Measurements from ENCODE around the gene PDIA2. TPM values are rescaled to one million over a fixed set of nuclear protein-coding genes. Genes with fewer than 3 reads are reported as not detected.
"Not testable (repeated sequence)": the region's sequence is repeated elsewhere in the genome, so short reads cannot be mapped to it uniquely, and the experiment has no call there.

PDIA2 gene
- total RNA-seq, 1 donor from 2014 or later = not detected

- no peak for DNase-seq (ENCODE audit: low spot score)
Measured at GRCh38 chr16:325375-326145, 42.6 kb downstream of the PDIA2 start.

DNA sequence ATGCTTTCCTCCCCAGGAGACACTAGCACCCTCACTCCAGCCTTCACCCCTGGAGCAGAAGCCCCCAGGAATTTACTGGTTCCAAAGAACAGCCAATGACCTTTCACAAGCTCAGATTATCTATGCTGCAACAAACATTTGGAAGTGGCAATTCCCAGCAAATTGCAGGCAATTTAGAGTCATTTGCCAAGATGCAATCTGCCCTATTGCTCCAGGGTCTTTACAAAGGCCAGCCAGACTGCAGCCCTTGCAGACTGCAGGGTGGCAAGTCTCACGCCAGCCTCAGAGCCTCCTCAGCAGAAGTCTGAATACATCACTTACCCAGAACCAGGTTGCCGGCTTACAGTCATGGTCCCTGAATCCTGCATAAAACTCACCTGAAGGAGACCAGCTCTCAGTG lies 47.8 kb downstream of the PDIA2 start:
- DNase-seq (ENCODE audit: low spot score) = no peak

DNA sequence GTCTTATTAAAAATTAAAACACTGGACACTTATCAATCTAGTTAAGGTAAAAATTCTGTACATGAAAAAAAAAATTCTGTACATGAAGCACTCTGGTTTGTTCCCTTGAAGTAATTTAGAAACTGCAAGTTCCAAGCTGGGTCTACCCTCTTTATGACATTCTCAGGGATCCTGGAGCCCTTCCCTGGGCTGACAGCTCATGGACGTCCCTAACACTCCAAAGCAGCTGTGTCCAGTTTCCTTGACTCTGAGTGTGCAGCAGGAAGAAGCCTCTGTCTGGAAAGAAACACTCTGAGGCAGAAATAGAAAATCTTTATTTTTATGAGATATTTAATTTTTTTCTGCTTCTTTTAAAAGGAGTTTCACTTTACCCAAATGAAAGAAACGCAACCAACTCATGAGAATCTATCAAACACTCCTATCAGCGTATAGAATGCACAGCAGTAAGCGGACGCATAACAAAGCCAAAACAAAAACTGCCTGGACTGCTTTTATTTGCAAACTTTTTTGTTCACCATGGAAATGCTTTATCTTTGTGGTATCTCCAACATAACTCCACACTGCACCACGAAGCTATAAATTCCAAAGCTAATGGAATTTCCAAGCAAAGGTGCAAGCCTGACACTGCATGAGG lies 48.3 kb downstream of the PDIA2 start:
- not testable (repeated sequence) for DNase-seq (ENCODE audit: low spot score)

DNA sequence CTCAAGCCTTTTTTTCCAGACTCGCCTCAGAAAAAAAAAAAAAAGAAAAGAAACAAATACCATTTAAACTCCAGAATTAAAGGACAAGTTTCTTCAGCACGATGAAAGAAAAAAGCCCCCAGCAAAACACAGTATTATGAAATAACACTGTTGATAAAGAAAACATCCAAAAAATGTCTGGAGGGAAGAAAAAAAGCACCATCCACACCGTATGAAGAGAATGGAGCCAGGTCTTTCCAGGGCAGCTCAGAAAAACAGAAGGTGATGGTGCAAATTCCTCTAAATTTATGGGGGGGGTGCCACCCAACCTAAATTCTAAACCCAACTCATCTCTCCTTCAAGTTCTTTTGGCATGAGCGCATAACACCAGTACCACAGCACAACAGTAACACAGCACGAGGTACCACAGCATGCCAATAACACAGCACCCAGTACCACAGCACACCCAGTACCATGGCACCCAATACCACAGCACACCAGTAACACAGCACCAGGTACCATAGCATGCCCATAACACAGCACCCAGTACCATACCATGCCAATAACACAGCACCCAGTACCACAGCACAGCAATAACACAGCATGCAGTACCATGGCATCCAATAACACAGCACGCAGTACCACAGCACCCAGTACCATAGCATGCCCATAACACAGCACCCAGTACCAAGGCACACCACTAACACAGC lies 50.6 kb downstream of the PDIA2 start:
- no peak for DNase-seq (ENCODE audit: low spot score)

GRCh38 chr16:334164-334832 lies 51.3 kb downstream of the PDIA2 start:
- not testable (repeated sequence) for DNase-seq (ENCODE audit: low spot score)

DNA sequence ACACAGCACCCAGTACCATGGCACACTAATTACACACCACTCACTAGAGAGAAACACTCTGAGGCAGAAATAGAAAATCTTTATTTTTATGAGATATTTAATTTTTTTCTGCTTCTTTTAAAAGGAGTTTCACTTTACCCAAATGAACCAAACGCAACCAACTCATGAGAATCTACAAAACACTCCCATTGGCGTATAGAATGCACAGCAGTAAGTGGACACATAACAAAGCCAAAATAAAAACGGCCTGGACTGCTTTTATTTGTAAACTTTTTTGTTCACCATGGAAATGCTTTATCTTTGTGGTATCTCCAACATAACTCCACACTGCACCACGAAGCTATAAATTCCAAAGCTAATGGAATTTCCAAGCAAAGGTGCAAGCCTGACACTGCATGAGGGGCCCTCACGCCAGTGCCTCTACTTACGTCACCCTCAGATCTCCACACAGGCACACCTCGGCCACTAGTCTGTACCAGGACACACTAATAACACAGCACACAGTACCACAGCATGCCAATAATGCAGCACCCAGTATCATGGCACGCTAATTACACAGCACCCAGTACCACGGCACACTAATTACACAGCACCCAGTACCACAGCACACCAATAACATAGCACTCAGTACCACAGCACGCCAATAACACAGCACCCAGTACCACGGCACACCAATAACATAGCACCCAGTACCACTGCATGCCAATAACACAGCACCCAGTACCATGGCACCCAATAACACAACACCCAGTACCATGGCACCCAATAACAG lies 52.1 kb downstream of the PDIA2 start:
- DNase-seq (ENCODE audit: low spot score) = not testable (repeated sequence)

DNA sequence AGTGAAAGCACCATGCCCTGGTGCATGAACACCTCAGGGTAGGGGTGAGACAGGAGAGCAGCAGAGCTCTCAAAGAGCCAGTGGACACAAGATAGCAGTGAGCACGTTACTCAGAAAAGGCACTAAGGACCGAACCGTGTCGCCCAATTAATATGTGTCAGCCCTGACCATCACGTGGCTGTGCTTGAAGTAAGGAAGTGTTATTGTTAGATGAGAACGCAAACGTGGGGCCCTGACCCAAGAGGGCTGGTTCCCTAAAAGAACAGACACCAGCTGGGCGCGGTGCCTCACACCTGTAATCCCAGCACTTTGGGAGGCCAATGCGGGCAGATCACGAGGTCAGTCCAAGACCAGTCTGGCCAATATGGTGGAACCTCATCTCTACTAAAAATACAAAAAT lies 53.3 kb downstream of the PDIA2 start:
- no peak for DNase-seq (ENCODE audit: low spot score)

Other genes starting within 250 kb of the PDIA2 start
- 14.9 TPM for gene POLR3K, start 229.6 kb upstream of the PDIA2 start, total RNA-seq
- 16.8 TPM for gene SNRNP25, start 229.3 kb upstream of the PDIA2 start, total RNA-seq
- gene RHBDF1, start 210.5 kb upstream of the PDIA2 start, total RNA-seq = 49.0 TPM
- gene MPG, start 204.9 kb upstream of the PDIA2 start, total RNA-seq = 38.2 TPM
- gene NPRL3, start 144.5 kb upstream of the PDIA2 start, total RNA-seq = 42.5 TPM
- gene HBZ, start 130.5 kb upstream of the PDIA2 start, total RNA-seq = not detected
- not detected for gene HBM, start 117.2 kb upstream of the PDIA2 start, total RNA-seq
- gene HBA2, start 110.3 kb upstream of the PDIA2 start, total RNA-seq = 88.0 TPM
- 82.1 TPM for gene HBA1, start 106.5 kb upstream of the PDIA2 start, total RNA-seq
- gene HBQ1, start 102.7 kb upstream of the PDIA2 start, total RNA-seq = not detected
- 85.3 TPM for gene LUC7L, start 53.7 kb upstream of the PDIA2 start, total RNA-seq
- 89.4 TPM for gene FAM234A, start 48.3 kb upstream of the PDIA2 start, total RNA-seq
- 4.5 TPM for gene RGS11, start 7.2 kb upstream of the PDIA2 start, total RNA-seq
- not detected for gene ARHGDIG, start 2.6 kb upstream of the PDIA2 start, total RNA-seq
- 20.1 TPM for gene AXIN1, start 69.6 kb downstream of the PDIA2 start, total RNA-seq
- gene MRPL28, start 87.4 kb downstream of the PDIA2 start, total RNA-seq = 56.6 TPM
- gene PGAP6, start 98.8 kb downstream of the PDIA2 start, total RNA-seq = 37.6 TPM
- 121 TPM for gene NME4, start 114.0 kb downstream of the PDIA2 start, total RNA-seq
- gene DECR2, start 118.7 kb downstream of the PDIA2 start, total RNA-seq = 17.5 TPM
- 42.0 TPM for gene RAB11FIP3, start 142.5 kb downstream of the PDIA2 start, total RNA-seq
- 60.1 TPM for gene CAPN15, start 244.5 kb downstream of the PDIA2 start, total RNA-seq

All from ureter (tissue), 1 donor.